Right atrium auricular region (tissue), 2 donors: ENCODE data around the gene SLC5A10. TPM values are rescaled to one million over a fixed set of nuclear protein-coding genes. Genes with fewer than 3 reads are reported as not detected.

ENCODE experiments used
- DNase-seq: peaks from one replicate; pipeline ENCODE4 v3.0.0-alpha.2; 2019; ENCODE audit warnings: low spot score
- H3K27ac ChIP-seq, 2 donors: fragments of 200-600 bp; sonication (generic); 1 replicate in 1 of 2; 2 replicates in 1 of 2; pipeline ENCODE4 v1.5.1; 2016 to 2019
- H3K27me3 ChIP-seq, 2 donors: fragments of 200-600 bp; sonication (generic); one replicate each; pipeline versions ENCODE4 v1.5.1 to v1.6.0; 2017 to 2019
- H3K36me3 ChIP-seq: fragments of 200-600 bp; sonication (generic); one replicate; pipeline ENCODE4 v1.5.1; 2016
- H3K4me1 ChIP-seq, 2 donors: fragments of 200-600 bp; sonication (generic); one replicate each; pipeline versions ENCODE4 v1.5.1 to v1.6.0; 2017 to 2019
- H3K4me3 ChIP-seq, 2 donors: fragments of 200-600 bp; sonication (generic); 1 replicate in 1 of 2; 2 replicates in 1 of 2; pipeline ENCODE4 v1.5.1; 2017 to 2019; ENCODE audit warnings: mild to moderate bottlenecking in 1 of 2, moderate library complexity in 1 of 2
- H3K9me3 ChIP-seq, 2 donors: fragments of 200-600 bp; sonication (generic); one replicate each; pipeline ENCODE4 v1.5.1; 2019
- total RNA-seq, 2 donors: library from RNA; depleted of rRNA; stranded (reverse); fragments of >200 nt; gene quantifications; one replicate each; pipeline ENCODE4 v1.1.0, GENCODE V29; 2016
- TF ChIP-seq, protein P1 (sequence below), 2 donors: fragments of 200-600 bp; sonication (generic); IDR thresholded peaks; one replicate each; pipeline ENCODE4 v1.5.1; 2019; ENCODE audit warnings: antibody characterized with exemption in 2 of 2

Gene SLC5A10
- total RNA-seq, 2 donors from 2014 or later: 0.16 TPM; not detected in 1

DNA sequence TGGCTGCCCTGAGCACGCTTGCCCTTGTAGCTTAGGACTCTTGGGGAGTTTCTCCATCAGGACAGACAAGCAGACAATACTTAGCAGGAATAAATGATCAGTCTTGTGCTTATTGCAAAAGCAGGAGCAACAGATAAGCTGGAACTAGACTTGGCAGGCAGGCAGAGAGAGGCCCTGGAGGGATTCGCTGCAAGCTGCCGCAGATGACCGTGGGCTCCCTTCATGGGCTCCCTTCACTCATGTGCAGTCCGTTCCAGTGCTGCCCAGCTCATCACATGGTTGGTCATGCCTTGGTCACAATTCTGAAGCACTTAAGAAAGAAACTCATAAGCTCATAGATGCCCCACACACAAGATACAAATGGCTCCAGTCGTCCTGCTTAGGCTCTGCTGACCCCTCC lies 2.4 kb upstream of the SLC5A10 start:
- peak overlapping the region; percentile 60 to 69 for H3K27ac ChIP-seq
- DNase-seq: no peak
- peaks cover 0 to 24% of the 10 kb centered on the region in 2 donors for H3K4me1 ChIP-seq
- TF ChIP-seq, protein P1, sequence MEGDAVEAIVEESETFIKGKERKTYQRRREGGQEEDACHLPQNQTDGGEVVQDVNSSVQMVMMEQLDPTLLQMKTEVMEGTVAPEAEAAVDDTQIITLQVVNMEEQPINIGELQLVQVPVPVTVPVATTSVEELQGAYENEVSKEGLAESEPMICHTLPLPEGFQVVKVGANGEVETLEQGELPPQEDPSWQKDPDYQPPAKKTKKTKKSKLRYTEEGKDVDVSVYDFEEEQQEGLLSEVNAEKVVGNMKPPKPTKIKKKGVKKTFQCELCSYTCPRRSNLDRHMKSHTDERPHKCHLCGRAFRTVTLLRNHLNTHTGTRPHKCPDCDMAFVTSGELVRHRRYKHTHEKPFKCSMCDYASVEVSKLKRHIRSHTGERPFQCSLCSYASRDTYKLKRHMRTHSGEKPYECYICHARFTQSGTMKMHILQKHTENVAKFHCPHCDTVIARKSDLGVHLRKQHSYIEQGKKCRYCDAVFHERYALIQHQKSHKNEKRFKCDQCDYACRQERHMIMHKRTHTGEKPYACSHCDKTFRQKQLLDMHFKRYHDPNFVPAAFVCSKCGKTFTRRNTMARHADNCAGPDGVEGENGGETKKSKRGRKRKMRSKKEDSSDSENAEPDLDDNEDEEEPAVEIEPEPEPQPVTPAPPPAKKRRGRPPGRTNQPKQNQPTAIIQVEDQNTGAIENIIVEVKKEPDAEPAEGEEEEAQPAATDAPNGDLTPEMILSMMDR (IDR thresholded peaks at IDR 0.05): no peak
- no peaks in the 10 kb centered on the region for H3K9me3 ChIP-seq
- H3K27me3 ChIP-seq: no peaks in the 10 kb centered on the region
- H3K36me3 ChIP-seq: no peaks in the 10 kb centered on the region
- H3K4me3 ChIP-seq: no peak overlapping the region

DNA sequence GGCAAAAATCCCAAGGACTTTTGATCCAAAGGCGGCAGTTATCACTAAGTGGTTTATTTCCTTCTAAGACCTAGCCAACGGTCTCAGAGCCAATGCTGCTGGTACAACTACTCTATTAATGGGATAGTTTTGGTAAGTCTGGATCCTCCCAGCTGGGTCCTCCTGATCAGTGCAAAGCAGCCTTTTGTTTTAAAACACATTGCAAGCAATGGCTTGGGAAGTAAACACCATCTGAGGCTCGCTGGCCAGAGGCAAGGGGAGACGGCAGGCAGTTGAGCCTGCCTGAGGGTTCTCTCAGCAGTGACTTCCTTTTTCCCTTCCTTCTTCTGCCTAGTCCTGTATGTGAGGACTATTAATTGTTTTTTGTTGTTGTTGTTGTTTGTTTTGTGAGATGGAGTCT lies 1.6 kb upstream of the SLC5A10 start:
- H3K9me3 ChIP-seq: no peaks in the 10 kb centered on the region
- peak overlapping the region; percentile 60 to 69 for H3K27ac ChIP-seq
- peaks cover 0 to 24% of the 10 kb centered on the region in 2 donors for H3K4me1 ChIP-seq
- TF ChIP-seq, protein P1 (IDR thresholded peaks at IDR 0.05): no peak
- H3K36me3 ChIP-seq: no peaks in the 10 kb centered on the region
- no peak overlapping the region for H3K4me3 ChIP-seq
- no peaks in the 10 kb centered on the region for H3K27me3 ChIP-seq
- no peak for DNase-seq

DNA sequence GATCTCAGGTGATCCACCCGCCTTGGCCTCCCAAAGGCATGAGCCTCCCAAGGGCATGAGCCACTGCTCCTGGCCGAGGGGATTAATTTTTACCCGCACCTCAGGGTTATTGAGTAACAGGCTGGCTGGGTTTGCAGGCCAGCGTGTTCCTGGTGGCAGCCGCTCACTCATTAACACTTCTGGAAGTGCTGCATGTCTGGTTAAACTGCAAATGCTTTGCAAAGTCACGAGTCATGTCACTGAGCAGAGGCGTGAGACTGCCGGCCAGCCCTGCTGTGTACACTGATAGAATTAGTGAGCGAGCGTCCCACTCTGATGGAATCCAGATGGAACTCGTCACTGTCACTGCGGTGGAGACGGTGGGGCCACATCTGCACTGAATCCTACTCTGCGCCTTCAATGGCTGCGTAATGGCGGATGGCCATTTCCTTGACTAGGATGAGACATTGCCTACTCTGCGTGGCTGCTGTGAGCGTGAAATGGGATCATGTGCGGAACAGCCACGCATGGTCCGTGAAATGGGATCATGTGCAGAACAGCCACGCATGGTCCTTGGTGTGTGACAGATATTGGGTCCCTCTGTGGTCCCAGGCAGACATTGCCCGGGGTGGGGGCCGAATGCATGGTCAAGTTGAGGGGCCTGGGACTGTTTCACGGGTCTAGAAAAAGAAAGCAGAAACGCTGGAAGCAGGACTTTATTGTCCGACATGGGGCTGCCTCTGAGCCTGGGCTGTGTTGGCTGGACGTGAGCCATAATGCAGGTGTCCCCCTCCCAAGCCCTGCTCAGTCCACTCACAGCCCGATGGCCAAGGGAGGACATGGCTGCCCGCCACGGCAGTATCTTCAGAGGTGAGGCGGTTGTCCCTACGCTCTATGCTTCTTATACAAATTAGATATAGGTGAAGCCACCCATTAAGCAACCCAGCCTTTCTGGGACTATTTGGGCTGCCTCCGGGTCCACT lies 740 bp upstream of the SLC5A10 start:
- TF ChIP-seq, protein P1 (IDR thresholded peaks at IDR 0.05): no peak
- no peak for DNase-seq
- peak overlapping the region; percentile 60 to 69 for H3K27ac ChIP-seq

DNA sequence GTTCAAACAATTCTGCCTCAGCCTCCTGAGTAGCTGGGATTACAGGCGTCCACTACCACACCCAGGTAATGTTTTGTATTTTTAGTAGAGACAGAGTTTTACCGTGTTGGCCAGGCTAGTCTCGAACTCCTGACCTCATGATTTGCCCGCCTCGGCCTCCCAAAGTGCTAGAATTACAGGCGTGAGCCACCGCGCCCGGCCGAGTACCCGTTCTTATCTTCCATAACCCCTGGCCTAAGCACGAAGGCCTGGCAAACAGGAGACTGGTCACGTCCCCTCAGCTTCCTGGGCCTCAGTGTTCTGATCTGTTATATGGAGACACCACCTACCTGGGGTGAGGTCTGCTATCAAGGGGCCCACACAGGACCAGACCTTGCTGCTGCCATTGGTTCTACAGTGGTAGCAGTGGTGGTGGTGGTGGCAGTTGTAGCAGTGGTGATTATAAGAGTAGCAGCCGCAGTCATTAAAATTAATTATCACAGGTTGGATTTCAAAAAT lies 1.3 kb downstream of the SLC5A10 start:
- TF ChIP-seq, protein P1 (IDR thresholded peaks at IDR 0.05): no peak
- no peaks in the 10 kb centered on the region for H3K36me3 ChIP-seq
- no peak for DNase-seq
- no peaks in the 10 kb centered on the region for H3K27me3 ChIP-seq
- no peak overlapping the region for H3K27ac ChIP-seq
- H3K9me3 ChIP-seq: no peaks in the 10 kb centered on the region
- H3K4me1 ChIP-seq: peaks cover 0 to 20% of the 10 kb centered on the region in 2 donors
- no peak overlapping the region for H3K4me3 ChIP-seq

More for the DNA sequence above, 740 bp upstream of the SLC5A10 start:
- H3K27me3 ChIP-seq: no peaks in the 10 kb centered on the region
- H3K4me1 ChIP-seq: peaks cover 0 to 24% of the 10 kb centered on the region in 2 donors
- no peaks in the 10 kb centered on the region for H3K9me3 ChIP-seq
- no peaks in the 10 kb centered on the region for H3K36me3 ChIP-seq
- no peak overlapping the region for H3K4me3 ChIP-seq

DNA sequence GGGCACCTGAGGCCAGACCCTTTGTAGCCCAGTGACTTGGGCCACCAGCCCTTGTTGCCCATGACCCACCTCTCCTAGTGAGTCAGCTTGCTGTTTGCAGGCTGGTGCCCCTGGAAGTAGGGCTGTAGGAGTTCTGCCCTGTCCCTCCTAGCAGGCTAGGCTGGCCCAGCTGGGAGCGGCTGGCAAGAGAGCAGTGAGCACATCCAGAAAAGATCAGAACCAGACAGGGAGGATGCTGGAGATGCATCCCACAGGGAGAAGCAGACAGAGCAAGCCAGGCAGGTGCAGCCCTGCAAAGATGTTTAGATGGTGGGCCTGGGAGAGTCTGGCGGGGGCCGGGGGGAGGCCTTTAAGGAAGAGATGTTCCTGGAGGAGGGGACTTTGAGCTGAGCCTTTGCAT lies 2.4 kb downstream of the SLC5A10 start:
- DNase-seq: no peak
- no peaks in the 10 kb centered on the region for H3K36me3 ChIP-seq
- H3K27me3 ChIP-seq: no peaks in the 10 kb centered on the region
- H3K27ac ChIP-seq: no peak overlapping the region
- peaks cover 0 to 13% of the 10 kb centered on the region in 2 donors for H3K4me1 ChIP-seq
- H3K9me3 ChIP-seq: no peaks in the 10 kb centered on the region
- H3K4me3 ChIP-seq: no peak overlapping the region
- TF ChIP-seq, protein P1 (IDR thresholded peaks at IDR 0.05): no peak
